Measurements from ENCODE around the gene DAPK2.

- no peak for TF ChIP-seq CTCF (conservative IDR thresholded peaks at IDR 0.05 in 1 of 2, IDR thresholded peaks at IDR 0.05 in 1 of 2; ENCODE audit: low read depth in 1 of 2, low read length in 2 of 2)
- TF ChIP-seq EZH2 (IDR thresholded peaks at IDR 0.05; ENCODE audit: low read length, missing control alignments): no peak
Measured at GRCh38 chr15:63889831-63890230, 156.5 kb downstream of the DAPK2 start.

Data from fibroblast of lung (primary cell).